HG02938 (cell line): ENCODE data around the gene CHRM3.

Source experiments
- ATAC-seq: cut with Tn5 transposase; IDR thresholded peaks from one replicate; pipeline ENCODE4 v1.9.1; 2021; ENCODE audit warnings: mild to moderate bottlenecking, moderate library complexity; ENCODE audit not compliant: unreplicated experiment

The CHRM3 gene

DNA sequence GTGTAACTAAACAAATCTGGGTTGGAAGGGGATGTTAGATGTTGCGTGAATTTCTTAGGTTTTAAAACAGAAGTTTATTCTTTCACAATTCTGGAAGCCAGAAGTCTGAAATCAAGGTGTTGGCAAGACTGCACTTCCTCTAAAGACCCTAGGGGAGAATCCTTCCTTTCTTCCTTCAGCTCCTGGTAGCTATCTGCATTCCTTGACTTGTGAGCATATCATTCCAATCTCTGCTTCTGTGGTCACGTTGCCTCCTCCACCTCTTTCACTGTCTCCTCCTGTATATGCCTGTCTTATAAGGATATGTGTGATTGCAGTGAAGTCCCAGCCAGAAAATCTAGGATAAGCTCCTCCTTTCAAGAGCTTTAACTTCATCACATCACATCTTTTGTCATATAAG, 7.7 kb downstream of the CHRM3 start:
- ATAC-seq = no peak

DNA sequence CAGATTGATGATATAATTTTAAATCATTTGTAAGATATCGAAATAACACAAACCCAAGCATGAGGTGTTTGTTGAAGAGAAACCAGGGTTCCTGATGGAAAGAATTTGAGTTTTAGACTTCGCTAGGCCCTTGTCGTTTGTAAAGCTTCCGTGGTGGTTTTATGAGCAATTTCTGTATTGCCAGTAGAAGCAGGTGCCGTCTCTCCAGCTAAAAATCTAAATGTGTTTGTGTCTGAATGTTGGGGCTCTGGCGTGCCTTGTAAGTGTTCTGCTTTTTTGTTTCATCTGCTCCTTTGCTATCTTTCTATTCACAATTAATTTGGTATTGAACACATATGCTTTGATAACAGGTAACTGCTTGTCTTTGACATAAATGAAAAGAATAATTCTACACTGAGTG, 27.5 kb downstream of the CHRM3 start:
- no peak for ATAC-seq

DNA sequence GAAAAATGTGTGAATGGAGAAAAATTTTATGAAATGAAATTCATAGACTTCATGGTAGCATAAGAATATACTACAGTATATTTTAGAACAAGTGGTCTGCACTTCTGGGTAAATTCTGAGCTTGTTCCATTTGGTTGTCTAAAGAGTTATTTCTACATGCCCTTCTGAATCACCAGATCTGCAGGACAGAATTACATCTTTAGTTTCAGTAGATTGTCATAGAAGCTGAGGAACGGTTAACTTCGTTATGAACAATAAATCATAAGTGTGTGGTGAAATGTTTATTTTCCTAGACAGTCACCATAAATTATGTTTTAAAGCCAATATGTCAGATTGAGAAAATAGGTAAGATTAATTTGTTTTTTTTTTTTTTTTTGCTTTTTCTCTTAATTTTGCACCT, 30.9 kb downstream of the CHRM3 start:
- ATAC-seq = no peak

DNA sequence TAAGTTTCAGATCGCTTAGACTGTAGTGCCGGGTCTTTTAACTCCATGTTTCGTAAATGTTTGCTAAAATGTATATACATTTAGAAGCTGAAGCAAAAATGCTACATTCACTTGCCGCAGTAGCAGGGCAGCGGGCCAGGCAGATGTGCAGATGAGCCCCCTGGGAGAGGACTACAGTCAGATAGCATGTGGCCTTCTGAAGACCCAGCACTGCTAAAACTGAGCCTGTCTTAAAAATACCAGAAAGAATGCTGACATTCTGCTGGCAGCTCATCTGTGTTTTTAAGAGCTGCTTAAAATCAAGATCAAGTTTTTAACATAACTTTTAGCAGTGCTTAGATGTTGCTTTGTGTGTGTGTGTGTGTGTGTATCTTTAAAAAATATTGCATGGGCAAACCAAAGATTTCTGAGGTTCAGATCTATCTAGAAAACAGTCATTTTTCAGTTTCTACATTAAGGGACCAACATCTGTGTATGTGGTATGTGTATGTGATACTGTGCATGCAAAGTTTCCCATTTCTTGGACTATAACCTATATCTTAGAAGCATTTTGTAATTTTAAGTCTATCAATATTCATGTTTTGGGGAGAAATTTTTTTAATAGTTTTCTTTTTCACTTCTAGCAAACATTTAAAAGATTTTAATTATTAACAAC, 31.7 kb downstream of the CHRM3 start:
- ATAC-seq = peak; percentile 81

- ATAC-seq = peak; percentile 61
Measured at GRCh38 chr1:239418681-239419080, 32.3 kb downstream of the CHRM3 start.

- no peak for ATAC-seq
Measured at GRCh38 chr1:239421811-239422210, 35.4 kb downstream of the CHRM3 start.

DNA sequence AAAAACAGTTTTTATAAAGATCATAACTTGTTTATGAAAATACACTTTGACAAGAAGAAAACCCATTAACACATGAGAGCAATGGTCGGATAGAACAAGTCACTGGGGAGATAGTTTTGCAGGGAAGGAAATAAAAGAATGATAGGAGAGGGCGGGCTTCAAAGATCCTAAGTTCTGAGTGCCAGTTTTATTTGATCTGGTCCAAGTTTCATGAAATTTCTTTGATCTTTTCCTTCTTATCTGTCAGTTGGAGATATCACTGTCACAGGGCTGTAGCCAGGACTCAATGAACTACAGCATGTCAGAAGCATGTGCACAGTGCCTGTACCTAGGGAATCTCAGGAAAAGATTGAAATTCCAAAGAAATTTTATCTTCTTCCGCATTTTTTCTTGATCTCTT, 36.5 kb downstream of the CHRM3 start:
- ATAC-seq = no peak

GRCh38 chr1:239426821-239427475, 40.6 kb downstream of the CHRM3 start:
- no peak for ATAC-seq

- no peak for ATAC-seq
Measured at GRCh38 chr1:239427712-239428111, 41.3 kb downstream of the CHRM3 start.

DNA sequence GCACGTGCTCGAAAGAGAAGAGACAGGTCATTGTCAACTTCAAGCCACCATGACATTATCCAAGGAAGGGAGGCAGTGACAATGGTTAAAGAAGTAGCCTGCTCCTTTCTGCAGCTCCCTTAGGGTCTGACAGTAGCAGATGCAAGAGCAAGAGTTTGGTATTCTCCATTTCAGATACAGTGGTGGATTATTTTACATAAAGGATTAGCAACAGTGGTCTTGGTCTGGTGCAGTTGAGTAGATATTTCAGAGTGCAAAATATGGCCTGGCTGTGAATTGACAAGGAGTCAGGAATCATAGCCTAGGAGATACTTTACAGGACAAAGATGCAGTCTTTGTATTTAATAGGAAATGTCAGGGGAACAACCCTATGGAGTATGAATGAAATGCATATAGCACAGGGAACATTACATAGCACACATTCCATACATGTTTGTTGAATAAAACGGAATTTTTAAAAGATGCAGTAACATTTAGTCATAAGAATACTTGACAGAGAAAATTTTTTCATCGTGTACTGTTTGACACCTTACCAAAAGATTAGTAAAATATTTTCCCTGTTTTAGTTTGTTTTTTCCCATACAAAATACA, 41.8 kb downstream of the CHRM3 start:
- ATAC-seq = no peak

GRCh38 chr1:239429163-239429562, 42.8 kb downstream of the CHRM3 start:
- ATAC-seq = no peak

- ATAC-seq = no peak
Measured at GRCh38 chr1:239432255-239432654, 45.9 kb downstream of the CHRM3 start.

DNA sequence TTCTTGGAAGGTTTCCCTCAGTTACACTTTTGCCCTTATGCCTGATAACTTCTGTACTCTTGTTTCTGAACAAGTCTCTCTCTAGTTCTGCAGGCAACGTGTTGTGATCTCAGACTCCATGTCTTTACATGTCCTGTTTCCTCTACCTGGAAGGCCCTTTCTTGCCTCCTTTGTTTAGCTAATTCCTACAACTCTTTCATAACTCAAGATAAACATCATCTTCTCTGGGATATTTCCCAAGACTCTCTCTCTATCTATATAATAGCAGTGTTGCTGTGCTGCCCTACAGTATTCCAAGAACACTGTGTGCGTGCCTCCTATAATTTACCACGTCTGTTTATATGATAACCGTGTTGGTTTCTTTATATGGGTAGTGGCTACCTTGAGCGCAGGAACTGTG, 47.8 kb downstream of the CHRM3 start:
- ATAC-seq = no peak
